NCI-H2081 (cell line): ENCODE data around the gene LDHAL6B.
"Not testable (repeated sequence)": the region's sequence is repeated elsewhere in the genome, so short reads cannot be mapped to it uniquely, and the experiment has no call there.

ENCODE experiments used
- DNase-seq, 2 experiments: peaks; one replicate each; lab custom pipeline; 2025; lab: John Stamatoyannopoulos, UW

Gene LDHAL6B

GRCh38 chr15:59206623-59207183, at the start of gene LDHAL6B:
Gene LDHAL6B (plus strand): TSS chr15:59206843. CDS start chr15:59206941, 98 bp downstream.
- no peak for DNase-seq

GRCh38 chr15:59157396-59157795, 49.2 kb upstream of the LDHAL6B start:
- no peak for DNase-seq

- DNase-seq, result no peak
Observed at GRCh38 chr15:59157840-59158700, 48.6 kb upstream of the LDHAL6B start.

- peak; percentile 39 to 73 for DNase-seq
Observed at GRCh38 chr15:59158701-59159034, 48.0 kb upstream of the LDHAL6B start.

GRCh38 chr15:59159210-59159609, 47.4 kb upstream of the LDHAL6B start:
- DNase-seq, result no peak

- peak; percentile 83 to 92 for DNase-seq
Observed at GRCh38 chr15:59160880-59161593, 45.6 kb upstream of the LDHAL6B start.

GRCh38 chr15:59162080-59162479, 44.6 kb upstream of the LDHAL6B start:
- DNase-seq, result not testable (repeated sequence)

- peak in 1 of 2 experiments; percentile 23 for DNase-seq
Observed at GRCh38 chr15:59165726-59166125, 40.9 kb upstream of the LDHAL6B start.

GRCh38 chr15:59166166-59166565, 40.5 kb upstream of the LDHAL6B start:
- DNase-seq, result no peak

GRCh38 chr15:59166601-59167265, 39.9 kb upstream of the LDHAL6B start:
- DNase-seq, result peak in 1 of 2 experiments; percentile 52

GRCh38 chr15:59168536-59168935, 38.1 kb upstream of the LDHAL6B start:
- DNase-seq, result no peak

- no peak for DNase-seq
Observed at GRCh38 chr15:59169251-59169708, 37.4 kb upstream of the LDHAL6B start.

- peak; percentile 63 to 83 for DNase-seq
Observed at GRCh38 chr15:59170295-59171066, 36.2 kb upstream of the LDHAL6B start.

- DNase-seq, result no peak
Observed at GRCh38 chr15:59171067-59171397, 35.6 kb upstream of the LDHAL6B start.

GRCh38 chr15:59172289-59172901, 34.2 kb upstream of the LDHAL6B start:
- no peak for DNase-seq

GRCh38 chr15:59173194-59173593, 33.4 kb upstream of the LDHAL6B start:
- DNase-seq, result no peak

- DNase-seq, result no peak
Observed at GRCh38 chr15:59174151-59174834, 32.4 kb upstream of the LDHAL6B start.

GRCh38 chr15:59174835-59175831, 31.5 kb upstream of the LDHAL6B start:
- DNase-seq, result peak; percentile 41 to 72

- DNase-seq, result no peak
Observed at GRCh38 chr15:59176653-59177316, 29.9 kb upstream of the LDHAL6B start.
